Measurements from ENCODE around the gene TSHZ3.

The TSHZ3 gene

DNA sequence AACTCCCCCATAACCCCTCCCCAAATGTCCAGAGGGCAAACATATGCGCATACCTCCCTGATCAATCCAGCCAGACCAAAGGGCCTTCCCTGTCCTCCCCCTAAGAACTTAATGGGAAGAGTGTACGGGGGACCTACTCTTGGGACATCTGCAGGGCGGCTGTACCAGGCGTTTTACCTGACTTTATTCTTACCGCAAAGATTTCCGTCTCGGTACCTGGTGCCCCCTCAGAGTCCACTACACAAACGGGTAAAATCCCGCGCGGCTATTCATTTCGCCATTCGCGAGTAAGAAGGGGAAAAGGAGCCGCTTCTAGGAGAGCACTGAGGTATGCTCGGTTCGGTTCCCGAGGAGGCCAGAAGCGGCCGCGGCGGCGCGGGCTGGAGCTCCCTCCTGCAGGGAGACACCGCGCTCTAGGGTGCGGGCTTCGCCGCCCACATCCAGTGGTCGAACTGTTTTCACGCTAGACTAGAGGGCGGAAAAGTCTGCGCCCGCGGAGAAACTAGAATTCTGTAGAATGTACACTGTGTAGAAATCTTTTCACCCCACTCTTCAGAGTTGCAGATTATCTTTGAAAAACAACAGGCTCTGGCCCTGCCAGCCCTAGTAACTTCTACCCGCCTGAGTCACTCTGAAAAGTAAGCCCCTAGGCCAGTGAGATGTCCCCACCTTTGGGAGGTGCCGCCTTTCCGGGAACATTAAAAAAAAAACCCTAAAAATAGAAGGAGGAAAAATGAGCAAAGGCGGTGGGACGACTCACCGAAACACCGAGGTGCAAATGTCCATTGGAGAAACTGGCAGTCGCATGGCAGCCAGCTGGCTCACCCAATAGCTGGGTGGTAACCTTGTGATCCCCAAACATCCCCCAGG is 3.8 kb upstream of the TSHZ3 start:
- no peak for DNase-seq

DNA sequence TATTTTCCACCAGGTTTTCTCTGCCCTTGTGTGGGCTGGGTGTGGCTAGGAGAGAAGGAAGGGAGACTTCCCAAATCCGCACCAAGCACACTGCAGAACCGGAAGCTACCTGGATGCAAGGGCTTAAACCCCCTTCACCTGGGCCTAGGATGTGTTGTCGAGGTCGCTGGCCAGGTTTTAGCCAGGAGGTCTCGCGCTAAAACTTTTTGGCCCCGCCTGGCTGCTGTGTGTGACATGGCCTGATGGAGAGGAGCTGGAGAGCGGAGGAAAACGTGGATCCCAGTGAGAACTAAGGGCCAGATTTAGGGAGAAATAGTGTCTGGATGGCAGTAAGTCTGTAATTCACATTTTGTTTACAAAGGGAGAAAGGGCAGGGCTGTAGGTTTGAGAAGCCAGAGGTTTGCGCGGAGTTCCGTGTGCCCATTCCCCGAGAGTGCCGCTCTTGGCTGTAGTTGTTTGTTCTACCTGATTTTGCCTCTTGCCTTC is 3.1 kb upstream of the TSHZ3 start:
- DNase-seq, result no peak

DNA sequence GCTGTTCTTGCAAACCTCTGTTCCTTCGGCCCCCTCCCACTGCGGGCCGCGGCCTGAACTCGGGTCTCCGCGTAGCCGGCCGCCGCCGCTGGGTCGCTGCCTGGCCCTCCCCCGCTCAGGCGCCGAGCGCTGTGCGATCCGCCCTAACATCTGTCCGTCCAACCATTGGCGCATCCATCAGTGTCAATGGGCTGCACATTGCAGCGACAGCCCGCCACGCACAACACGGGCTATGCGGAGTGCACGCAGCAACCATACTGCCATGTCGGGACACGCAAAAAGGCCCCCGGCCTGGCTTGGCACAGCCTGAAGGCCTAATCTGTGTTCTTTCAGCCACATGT is 2.6 kb upstream of the TSHZ3 start:
- DNase-seq, result no peak

DNA sequence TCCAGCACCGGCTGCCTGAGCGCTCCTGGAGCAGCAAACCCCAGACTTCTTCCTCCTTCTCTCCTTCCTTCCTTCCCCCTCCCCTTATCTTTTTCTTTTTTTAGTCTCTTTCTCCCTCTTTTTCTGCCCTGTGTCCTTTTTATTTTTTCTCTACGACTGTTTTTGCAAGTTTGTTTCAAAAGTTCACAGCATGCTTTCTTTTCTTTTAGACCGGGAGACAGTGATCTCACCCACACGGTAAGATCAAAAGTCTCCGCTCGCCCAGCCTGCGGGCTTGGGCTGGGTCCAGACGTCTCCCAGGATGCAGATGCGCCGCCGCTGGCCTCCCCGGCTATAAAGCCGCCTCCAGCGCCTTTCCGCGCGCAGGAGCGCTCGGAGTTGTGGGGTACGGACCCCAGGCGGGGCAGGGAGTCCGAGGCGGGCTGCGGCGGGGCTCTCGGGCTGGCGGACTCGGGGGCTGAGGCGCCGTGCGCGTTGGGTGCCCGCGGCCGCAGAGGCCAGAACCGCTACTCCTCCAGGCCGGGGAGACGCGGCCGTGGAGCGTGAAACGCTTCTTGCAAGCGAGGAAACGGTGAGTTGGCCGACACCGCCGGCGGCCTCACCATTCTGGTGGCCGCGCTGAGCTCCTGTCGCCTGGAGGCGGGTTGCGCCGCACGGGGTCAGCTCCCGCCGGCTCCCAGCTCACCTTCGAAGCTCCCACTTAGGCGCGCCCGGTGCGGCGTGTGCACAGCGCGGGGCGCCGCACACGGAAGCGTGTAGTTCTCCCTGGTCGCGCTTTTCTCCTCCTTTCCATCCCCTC is 2.0 kb upstream of the TSHZ3 start:
- no peak for DNase-seq

DNA sequence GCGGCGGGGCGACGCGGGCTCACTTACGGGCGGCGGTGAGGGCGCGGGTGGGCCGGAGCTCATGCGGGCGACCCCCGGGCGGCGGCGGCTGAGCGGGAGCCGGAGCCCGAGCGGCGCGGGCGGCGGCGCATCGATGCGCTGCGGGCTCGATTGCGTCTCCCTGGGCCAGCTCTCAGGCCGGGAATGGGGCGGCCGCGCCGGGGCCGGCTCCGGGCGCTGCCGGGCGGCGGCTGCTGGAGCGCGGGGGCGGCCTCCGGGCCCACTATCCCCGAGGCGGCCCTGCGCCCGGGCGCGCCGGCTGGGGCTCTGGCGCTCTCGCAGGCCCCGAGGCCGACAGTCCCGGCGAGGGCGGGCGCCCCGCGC is 1.4 kb upstream of the TSHZ3 start:
- DNase-seq, result no peak

DNA sequence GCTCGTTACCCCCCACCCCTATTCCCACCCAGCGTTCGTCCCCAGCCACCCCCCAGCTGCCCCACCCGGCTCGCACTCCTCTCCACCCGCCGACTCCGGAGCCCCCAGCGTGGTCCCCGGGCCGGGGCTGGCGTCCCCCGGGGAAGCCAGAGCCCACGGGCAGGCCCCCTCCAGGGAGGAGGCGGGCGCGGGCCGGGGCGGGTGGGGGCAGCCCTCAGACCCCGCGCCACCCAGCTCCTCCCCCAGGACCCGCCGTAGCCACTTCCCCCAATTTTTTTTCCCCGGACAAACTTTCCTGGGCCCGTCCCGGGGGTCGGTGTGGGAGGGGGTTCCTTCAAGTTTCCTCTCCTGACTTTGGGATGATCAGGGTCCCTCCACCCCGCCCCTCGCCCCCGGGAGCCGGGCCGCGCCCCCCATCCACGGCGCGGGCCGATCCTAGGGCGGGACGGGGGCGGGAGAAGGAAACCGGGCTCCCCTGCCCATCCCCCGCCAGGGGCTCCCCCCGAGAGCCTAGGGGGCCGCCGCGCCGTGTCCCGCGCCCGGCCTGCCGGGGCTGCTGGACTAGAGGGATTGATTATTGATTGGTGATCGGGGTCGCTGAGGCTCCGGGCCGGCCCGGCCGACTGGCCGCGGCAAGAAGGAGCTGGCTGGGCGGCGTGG is 927 bp upstream of the TSHZ3 start:
- no peak for DNase-seq

GRCh38 chr19:31348481-31349159 is 616 bp downstream of the TSHZ3 start:
- no peak for DNase-seq

DNA sequence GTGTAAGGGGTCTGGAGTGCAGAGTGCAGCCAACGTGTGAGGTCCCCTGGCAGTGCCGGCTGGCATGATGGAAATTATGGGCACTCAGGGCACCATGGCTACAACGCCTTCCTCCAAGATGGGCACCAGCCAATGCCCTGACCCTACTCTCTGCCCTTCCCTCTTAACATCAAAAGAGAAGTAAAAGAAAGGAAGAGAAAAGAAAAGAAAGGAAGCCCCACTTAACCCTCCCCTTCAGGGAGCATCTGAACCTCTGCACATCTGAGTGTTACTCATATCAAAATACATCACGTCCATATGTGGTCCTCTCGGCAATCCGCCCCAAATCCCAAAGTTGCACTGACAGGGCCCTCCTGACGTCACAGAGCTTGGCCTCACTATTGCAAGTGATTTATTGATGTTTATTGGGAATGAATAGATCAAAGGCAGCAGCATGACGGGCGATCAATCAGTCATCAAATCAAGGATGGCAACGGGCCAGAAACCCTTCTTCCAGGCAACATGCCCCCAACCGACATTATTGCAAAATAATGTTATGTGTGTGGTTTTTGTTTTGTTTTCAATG is 1.3 kb downstream of the TSHZ3 start:
- DNase-seq, result no peak

GRCh38 chr19:31347354-31347753 is 1.9 kb downstream of the TSHZ3 start:
- no peak for DNase-seq

DNA sequence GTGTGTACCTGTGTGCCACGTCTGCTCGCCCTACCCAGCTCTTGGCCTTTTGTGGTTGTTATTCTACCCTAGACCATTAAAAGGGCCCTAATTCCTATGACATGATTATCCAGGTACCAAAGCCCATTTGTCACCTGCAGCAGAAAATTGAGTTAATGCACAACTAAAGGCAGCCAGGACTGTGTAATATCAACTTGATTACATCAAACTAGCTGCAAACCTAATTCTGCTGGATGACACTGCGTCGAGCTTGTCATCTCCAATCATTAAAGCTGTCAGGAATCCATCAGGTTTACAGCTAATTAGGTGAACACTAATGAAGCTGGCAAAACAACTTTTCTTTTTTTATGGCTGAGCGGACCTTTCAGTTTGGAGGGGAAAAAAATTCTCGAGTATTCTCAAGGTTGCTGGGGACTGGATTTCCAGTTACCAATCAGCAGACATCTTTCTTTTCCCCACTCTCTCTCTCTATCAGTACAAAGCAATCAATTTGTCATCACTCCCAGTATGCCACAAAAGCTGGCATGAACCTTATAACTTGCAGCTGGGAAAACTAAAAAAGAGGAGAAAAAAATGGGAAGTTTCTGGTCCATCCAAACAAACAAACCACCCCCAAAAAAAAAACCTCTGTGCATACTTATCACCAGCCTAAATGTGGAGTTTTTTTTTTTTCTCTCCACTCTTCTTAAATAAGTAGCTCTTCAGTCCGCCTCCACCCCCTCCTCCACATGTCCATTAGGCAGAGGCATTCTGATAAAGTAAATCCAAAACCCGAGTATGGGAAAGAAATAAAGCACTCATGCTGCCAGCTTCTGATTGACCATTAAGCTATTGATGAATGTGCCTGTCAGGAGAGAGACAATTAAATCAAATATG is 2.8 kb downstream of the TSHZ3 start:
- DNase-seq, result no peak

GRCh38 chr19:31344403-31344802 is 4.8 kb downstream of the TSHZ3 start:
- no peak for DNase-seq

DNA sequence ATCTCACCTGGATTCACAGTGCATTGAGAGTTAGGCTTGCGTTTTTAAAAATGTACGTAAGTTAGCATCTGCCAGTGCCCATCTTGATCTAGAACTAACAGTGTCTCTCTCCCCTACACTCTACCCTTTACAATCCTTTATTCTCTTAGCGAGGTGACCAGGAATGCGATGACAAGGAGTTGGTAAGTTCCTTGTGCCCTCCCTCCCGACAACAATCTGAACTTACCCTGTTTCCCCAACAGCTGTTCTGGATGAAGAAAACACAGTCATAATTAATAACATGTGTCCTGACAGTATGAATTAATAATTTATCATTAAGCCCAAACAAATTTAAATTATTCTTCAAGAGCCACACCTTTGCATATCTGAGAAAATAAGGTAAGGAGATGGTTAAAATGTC is 6.3 kb downstream of the TSHZ3 start:
- DNase-seq, result no peak

GRCh38 chr19:31340042-31341025 is 8.9 kb downstream of the TSHZ3 start:
- no peak for DNase-seq

DNA sequence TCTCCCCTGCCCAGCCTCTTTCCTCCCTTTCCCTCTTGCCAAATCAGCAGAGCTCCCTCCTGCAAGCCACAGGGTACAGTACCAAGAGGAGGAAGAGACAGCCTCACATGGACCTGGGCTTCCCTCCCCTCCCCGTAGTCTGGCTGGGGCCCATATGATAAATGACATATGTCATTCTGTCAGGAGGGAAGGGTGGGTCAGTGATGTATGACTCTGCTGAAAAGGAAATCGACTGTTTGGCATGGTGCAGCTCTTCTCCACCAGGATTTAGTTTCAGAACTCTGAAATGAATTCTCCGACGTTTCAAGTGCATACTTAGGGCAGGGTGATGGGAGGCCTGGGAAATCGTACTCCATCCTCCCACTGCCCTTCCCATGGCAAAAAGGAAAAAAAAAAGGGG is 9.8 kb downstream of the TSHZ3 start:
- no peak for DNase-seq

DNA sequence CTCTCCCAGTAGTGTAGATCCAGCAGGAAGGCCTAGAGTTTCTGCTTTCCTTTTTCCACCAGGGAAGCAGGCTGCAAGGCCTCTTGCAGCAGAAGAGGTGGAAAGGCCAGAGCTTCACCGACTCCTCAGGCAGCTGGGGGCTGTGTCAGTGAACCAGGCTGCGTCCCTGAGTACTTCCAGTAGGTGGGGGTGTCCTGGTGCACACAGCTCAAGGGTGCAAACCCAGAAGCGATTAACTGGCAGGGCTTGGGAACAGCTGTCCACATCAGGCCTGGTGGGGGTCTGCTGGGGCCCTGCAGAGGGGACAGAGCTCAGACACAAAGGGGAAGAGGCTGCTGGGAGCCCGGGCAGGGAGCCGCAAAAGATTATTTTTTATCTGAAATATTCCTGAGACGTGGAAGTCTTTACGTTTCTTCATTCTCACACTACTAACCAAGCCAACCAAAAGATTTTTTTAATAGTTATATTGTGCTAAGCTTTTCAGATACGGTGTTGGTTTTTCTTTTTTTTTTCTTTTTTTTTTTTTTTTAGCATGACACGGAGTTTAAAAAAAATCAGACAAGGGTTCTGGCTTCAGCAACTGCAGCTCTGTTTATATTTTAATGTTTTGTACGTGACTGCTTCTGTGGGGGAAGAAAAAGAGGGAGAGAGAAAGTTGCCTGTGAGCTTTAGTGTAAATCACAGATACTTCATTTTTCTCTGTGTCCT is 11.0 kb downstream of the TSHZ3 start:
- DNase-seq, result no peak

- no peak for DNase-seq
These were observed 12.0 kb downstream of the TSHZ3 start for GRCh38 chr19:31337008-31337914.

DNA sequence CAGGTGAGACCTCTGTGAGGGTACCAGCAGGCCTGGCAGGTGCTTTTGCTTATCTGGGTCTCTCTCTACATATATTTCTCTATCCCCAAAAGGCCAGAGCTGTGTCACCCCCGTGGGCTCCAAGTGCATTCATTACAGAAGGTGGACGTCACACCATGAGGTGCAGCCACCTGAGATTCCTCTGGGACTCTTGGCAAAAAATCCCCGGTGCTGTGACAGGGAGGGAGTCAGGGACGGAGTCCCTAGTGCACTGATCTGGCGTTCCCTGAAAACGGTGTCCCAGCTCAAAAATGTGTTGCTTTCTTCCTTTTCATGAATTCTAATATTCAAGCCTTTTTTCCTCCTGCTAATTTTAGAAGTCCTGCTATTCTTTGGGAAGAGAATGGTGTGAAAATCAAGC is 13.5 kb downstream of the TSHZ3 start:
- no peak for DNase-seq

- DNase-seq, result no peak
These were observed 14.2 kb downstream of the TSHZ3 start for GRCh38 chr19:31334849-31335624.
